Adrenal gland (tissue), 5 donors: ENCODE data around the gene KRTAP4-12.

Experiments used
- POLR2A ChIP-seq, 2 donors: fragments of 450-650 bp; IDR thresholded peaks; one replicate each; pipeline ENCODE4 v1.6.1; 2017; ENCODE audit warnings: antibody characterized with exemption in 2 of 2, mild to moderate bottlenecking in 2 of 2, moderate library complexity in 1 of 2
- TF ChIP-seq, protein P1 (sequence below), 6 experiments: fragments of 450-650 bp in 4 of 6; fragments of 200-600 bp in 2 of 6; sonication (generic) in 1 of 6; IDR thresholded peaks; 1 replicate in 5 of 6; 2 replicates in 1 of 6; pipeline versions ENCODE4 v1.5.1 to v1.8.0; 2016 to 2021; ENCODE audit warnings: antibody characterized with exemption in 6 of 6, mild to moderate bottlenecking in 2 of 6, moderate library complexity in 1 of 6
- donor health status: DM: no; HTN: no; CAD: no.

DNA sequence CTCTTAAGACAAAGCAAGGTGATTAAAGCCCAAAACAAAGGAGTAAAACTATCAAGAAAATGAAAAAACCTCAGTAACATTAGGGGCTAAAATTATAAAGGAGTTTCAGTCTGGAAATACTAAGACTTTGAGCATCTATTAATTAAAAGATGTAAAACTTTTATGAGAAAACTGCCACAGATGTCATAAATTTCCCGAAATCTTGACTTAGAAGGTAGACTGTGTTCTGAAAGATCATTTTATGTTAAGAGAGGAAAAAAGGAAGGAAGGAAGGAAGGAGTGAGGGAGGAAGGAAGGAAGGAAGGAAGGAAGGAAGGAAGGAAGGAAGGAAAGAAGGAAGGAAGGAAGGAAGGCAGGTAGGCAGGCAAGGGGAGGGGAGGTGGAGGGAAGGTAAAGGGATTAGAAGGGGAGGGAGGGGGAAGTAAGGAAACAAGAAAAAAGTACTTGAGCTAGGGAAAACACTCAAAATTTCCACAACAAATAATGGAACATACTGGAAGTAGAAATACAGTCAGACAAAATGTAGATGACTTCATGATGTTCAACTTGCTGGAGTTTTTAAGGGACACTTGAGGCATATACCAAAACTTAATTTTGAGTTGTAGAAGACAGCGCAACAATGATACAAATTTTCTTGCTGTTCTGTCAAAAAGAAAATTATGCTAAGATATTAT lies 23.7 kb upstream of the KRTAP4-12 start:
- TF ChIP-seq, protein P1, sequence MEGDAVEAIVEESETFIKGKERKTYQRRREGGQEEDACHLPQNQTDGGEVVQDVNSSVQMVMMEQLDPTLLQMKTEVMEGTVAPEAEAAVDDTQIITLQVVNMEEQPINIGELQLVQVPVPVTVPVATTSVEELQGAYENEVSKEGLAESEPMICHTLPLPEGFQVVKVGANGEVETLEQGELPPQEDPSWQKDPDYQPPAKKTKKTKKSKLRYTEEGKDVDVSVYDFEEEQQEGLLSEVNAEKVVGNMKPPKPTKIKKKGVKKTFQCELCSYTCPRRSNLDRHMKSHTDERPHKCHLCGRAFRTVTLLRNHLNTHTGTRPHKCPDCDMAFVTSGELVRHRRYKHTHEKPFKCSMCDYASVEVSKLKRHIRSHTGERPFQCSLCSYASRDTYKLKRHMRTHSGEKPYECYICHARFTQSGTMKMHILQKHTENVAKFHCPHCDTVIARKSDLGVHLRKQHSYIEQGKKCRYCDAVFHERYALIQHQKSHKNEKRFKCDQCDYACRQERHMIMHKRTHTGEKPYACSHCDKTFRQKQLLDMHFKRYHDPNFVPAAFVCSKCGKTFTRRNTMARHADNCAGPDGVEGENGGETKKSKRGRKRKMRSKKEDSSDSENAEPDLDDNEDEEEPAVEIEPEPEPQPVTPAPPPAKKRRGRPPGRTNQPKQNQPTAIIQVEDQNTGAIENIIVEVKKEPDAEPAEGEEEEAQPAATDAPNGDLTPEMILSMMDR (IDR thresholded peaks at IDR 0.05): no peak
- TF ChIP-seq POLR2A (IDR thresholded peaks at IDR 0.05): no peak
